ENCODE measurements around the gene C10orf95. TPM values are rescaled to one million over a fixed set of nuclear protein-coding genes. Genes with fewer than 3 reads are reported as not detected.

C10orf95 gene
- polyA plus RNA-seq, 1 of the 3 experiments (the other 2 are of a cell fraction) = 0.07 TPM

DNA sequence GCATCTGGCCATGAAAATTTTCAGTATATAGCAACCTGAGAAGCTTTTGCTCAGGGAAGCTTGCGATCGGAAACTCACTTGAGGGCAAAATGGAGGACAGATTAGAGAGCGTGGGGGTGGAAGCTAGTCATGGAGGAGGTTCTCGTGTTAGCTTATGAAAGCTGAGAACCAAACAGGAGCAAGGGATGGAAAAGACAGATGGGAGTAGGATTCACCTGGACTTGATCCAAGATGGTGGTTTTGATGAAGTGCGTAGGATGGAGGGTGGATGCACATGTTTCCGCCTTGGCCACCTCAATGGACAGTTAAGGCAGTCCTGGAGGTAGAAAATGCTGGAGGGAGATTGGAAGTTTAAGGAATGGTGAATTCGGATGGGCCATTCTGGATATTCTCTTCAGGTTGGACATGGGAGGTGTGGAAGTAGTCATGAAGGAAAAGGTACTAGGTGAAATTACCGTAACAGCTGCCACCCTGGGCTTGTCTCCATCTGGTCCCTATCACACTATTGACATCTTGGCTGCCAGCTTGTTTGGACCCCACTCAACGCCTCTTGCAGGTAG lies 6.3 kb upstream of the C10orf95 start:
- Histone ChIP-seq H3K36me3 (replicated peaks in 1 of 2; ENCODE audit: control insufficient read depth in 1 of 2, insufficient read depth in 2 of 2, low read length in 1 of 2) (no peaks in the 10 kb centered on the region), H3K4me2 (no peak overlapping the region), H3K9me2 (no peaks in the 10 kb centered on the region), H3K79me2 (ENCODE audit: insufficient read depth) (no peaks in the 10 kb centered on the region), H3F3A (replicated peaks; ENCODE audit: insufficient read depth) (peaks cover 7% of the 10 kb centered on the region), H3K27ac (ENCODE audit: low read depth in 2 of 2, low read length in 1 of 2) (no peak overlapping the region), H2AFZ (ENCODE audit: low read depth) (no peak overlapping the region), H3K4me3 (ENCODE audit: low read depth in 2 of 2, low read length in 1 of 2) (no peak overlapping the region), H3K27me3 (ENCODE audit: insufficient read depth) (no peaks in the 10 kb centered on the region), H3K9me3 (no peaks in the 10 kb centered on the region), H3K9ac (no peak overlapping the region), H4K20me1 (ENCODE audit: insufficient read depth) (no peaks in the 10 kb centered on the region), H3K4me1 (ENCODE audit: control insufficient read depth in 1 of 2, insufficient read depth in 2 of 2, low read depth in 1 of 2, low read length in 1 of 2) (peaks cover 0 to 10% of the 10 kb centered on the region in 2 experiments; a peak in 1 of 4 replicates)
- TF ChIP-seq TCF12 (IDR thresholded peaks at IDR 0.05) (no peak), RAD21 (IDR thresholded peaks at IDR 0.05; ENCODE audit: low read length) (no peak), MEF2A (IDR thresholded peaks at IDR 0.05; ENCODE audit: borderline replicate concordance, low read depth) (no peak), POLR2AphosphoS5 (IDR thresholded peaks at IDR 0.05; ENCODE audit: low read depth, low read length) (no peak), FOXM1 (IDR thresholded peaks at IDR 0.05; ENCODE audit: low read depth) (no peak), MXI1 (IDR thresholded peaks at IDR 0.05; ENCODE audit: low read depth, low read length) (no peak), RFX5 (IDR thresholded peaks at IDR 0.05; ENCODE audit: low read length) (no peak), EZH2phosphoT487 (IDR thresholded peaks at IDR 0.05; ENCODE audit: borderline replicate concordance, low read depth) (no peak), ZBTB33 (IDR thresholded peaks at IDR 0.05; ENCODE audit: borderline replicate concordance, low read depth) (no peak), JUND (IDR thresholded peaks at IDR 0.05) (no peak), USF1 (IDR thresholded peaks at IDR 0.05; ENCODE audit: borderline replicate concordance, low read depth) (no peak), TAF1 (IDR thresholded peaks at IDR 0.05; ENCODE audit: borderline replicate concordance, low read depth, low read length) (no peak), FOSL2 (IDR thresholded peaks at IDR 0.05; ENCODE audit: borderline replicate concordance, low read depth) (no peak)
- TF ChIP-seq, protein P1, sequence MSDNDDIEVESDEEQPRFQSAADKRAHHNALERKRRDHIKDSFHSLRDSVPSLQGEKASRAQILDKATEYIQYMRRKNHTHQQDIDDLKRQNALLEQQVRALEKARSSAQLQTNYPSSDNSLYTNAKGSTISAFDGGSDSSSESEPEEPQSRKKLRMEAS (IDR thresholded peaks at IDR 0.05; ENCODE audit: low read depth) = no peak
- ChIA-PET POLR2A (no interaction called here), CTCF (interaction anchor here (0.8 to 1.8 kb wide), 3 partner anchors 21 to 288 kb away, joined by 3 to 7 read pairs (median 3); no protein-coding TSS in a partner anchor)
- WGBS (ENCODE audit: low lambda C conversion rate) = 96% methylated on average over 9 of the region's 9 CpGs
- DNase-seq = no peak

DNA sequence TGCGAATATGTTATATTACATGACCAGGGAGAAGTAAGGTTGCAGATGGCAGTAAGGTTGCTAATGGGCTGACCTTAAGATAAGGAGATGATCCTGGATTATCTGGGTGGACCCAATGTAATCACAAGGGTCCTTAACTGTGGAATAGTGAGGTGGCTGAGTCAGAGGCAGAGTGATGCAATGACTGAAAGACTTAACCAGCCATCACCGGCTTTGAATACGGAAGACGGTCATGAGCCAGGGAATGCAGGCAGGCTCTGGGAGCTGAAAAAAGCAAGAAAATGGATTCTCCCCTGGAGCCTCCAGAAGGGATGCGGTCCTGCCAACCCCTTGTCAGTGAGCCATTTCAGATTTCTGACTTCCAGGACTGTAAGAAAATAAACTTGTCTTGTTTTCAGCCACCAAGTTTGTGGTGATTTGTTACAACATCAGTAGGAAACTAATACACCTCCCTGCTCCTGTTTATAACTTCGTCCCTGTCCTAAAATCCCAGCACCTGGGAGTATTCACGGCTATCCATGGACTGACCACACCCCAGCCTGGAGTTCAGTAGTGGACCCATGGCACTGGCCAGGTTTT lies 4.6 kb upstream of the C10orf95 start:
- Histone ChIP-seq H2AFZ (ENCODE audit: low read depth) (no peak overlapping the region), H3K4me2 (no peak overlapping the region), H3K27ac (ENCODE audit: low read depth in 2 of 2, low read length in 1 of 2) (no peak overlapping the region), H3K9me2 (no peaks in the 10 kb centered on the region), H3F3A (replicated peaks; ENCODE audit: insufficient read depth) (peaks cover 15% of the 10 kb centered on the region), H3K4me1 (ENCODE audit: control insufficient read depth in 1 of 2, insufficient read depth in 2 of 2, low read depth in 1 of 2, low read length in 1 of 2) (peaks cover 0 to 10% of the 10 kb centered on the region in 2 experiments; a peak in 1 of 4 replicates), H3K9ac (no peak overlapping the region), H3K4me3 (ENCODE audit: low read depth in 2 of 2, low read length in 1 of 2) (no peak overlapping the region), H3K36me3 (replicated peaks in 1 of 2; ENCODE audit: control insufficient read depth in 1 of 2, insufficient read depth in 2 of 2, low read length in 1 of 2) (no peaks in the 10 kb centered on the region), H3K79me2 (ENCODE audit: insufficient read depth) (no peaks in the 10 kb centered on the region), H4K20me1 (ENCODE audit: insufficient read depth) (no peaks in the 10 kb centered on the region), H3K27me3 (ENCODE audit: insufficient read depth) (no peaks in the 10 kb centered on the region), H3K9me3 (no peaks in the 10 kb centered on the region)
- CTCF ChIA-PET = no interaction called here
- POLR2A ChIA-PET = no interaction called here
- 79% methylated on average over 7 of the region's 7 CpGs for whole genome bisulfite sequencing (ENCODE audit: low lambda C conversion rate)
- DNase-seq = no peak
- no peak for TF ChIP-seq RFX5 (IDR thresholded peaks at IDR 0.05; ENCODE audit: low read length)
- no peak for TF ChIP-seq SMC3 (IDR thresholded peaks at IDR 0.05; ENCODE audit: low read depth, low read length)
- TF ChIP-seq, protein P2, sequence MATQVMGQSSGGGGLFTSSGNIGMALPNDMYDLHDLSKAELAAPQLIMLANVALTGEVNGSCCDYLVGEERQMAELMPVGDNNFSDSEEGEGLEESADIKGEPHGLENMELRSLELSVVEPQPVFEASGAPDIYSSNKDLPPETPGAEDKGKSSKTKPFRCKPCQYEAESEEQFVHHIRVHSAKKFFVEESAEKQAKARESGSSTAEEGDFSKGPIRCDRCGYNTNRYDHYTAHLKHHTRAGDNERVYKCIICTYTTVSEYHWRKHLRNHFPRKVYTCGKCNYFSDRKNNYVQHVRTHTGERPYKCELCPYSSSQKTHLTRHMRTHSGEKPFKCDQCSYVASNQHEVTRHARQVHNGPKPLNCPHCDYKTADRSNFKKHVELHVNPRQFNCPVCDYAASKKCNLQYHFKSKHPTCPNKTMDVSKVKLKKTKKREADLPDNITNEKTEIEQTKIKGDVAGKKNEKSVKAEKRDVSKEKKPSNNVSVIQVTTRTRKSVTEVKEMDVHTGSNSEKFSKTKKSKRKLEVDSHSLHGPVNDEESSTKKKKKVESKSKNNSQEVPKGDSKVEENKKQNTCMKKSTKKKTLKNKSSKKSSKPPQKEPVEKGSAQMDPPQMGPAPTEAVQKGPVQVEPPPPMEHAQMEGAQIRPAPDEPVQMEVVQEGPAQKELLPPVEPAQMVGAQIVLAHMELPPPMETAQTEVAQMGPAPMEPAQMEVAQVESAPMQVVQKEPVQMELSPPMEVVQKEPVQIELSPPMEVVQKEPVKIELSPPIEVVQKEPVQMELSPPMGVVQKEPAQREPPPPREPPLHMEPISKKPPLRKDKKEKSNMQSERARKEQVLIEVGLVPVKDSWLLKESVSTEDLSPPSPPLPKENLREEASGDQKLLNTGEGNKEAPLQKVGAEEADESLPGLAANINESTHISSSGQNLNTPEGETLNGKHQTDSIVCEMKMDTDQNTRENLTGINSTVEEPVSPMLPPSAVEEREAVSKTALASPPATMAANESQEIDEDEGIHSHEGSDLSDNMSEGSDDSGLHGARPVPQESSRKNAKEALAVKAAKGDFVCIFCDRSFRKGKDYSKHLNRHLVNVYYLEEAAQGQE (IDR thresholded peaks at IDR 0.05; ENCODE audit: low read depth, low read length) = no peak
- no peak for TF ChIP-seq ELF1 (IDR thresholded peaks at IDR 0.05)
- TF ChIP-seq EZH2phosphoT487 (IDR thresholded peaks at IDR 0.05; ENCODE audit: borderline replicate concordance, low read depth) = no peak
- no peak for TF ChIP-seq GABPA (IDR thresholded peaks at IDR 0.05; ENCODE audit: low read depth)
- no peak for TF ChIP-seq ZBTB33 (IDR thresholded peaks at IDR 0.05; ENCODE audit: borderline replicate concordance, low read depth)
- TF ChIP-seq CHD2 (IDR thresholded peaks at IDR 0.05; ENCODE audit: low read length, partially characterized antibody) = no peak

Data from SK-N-SH (cell line).